ENCODE results near the gene SELENOO.

- TF ChIP-seq CTCF (IDR thresholded peaks at IDR 0.05; ENCODE audit: low read depth, low read length) (no peak), POLR2A (IDR thresholded peaks at IDR 0.05; ENCODE audit: extremely low read depth, insufficient read length) (no peak), MAX (IDR thresholded peaks at IDR 0.05; ENCODE audit: low read depth, low read length) (no peak), MYC (IDR thresholded peaks at IDR 0.05; ENCODE audit: low read depth, low read length) (no peak)
Observed at GRCh38 chr22:50238755-50239154, 37.9 kb downstream of the SELENOO start.
